PC-3 (cell line): Measurements from ENCODE around the gene FLT3.
"Not testable (repeated sequence)": the region's sequence is repeated elsewhere in the genome, so short reads cannot be mapped to it uniquely, and the experiment has no call there.

Experiments used
- EZH2 ChIP-seq: fragments of 300-600 bp; sonication (generic); IDR thresholded peaks from one replicate; pipeline ENCODE4 v1.6.1; 2017; ENCODE audit warnings: antibody characterized with exemption, mild to moderate bottlenecking, low read length; ENCODE audit not compliant: unreplicated experiment
- TF ChIP-seq, protein P1 (sequence below): fragments of 300-600 bp; sonication (generic); conservative IDR thresholded peaks from 2 replicates; pipeline ENCODE4 v1.5.1; 2017; ENCODE audit warnings: antibody characterized with exemption, low read depth, mild to moderate bottlenecking, low read length

DNA sequence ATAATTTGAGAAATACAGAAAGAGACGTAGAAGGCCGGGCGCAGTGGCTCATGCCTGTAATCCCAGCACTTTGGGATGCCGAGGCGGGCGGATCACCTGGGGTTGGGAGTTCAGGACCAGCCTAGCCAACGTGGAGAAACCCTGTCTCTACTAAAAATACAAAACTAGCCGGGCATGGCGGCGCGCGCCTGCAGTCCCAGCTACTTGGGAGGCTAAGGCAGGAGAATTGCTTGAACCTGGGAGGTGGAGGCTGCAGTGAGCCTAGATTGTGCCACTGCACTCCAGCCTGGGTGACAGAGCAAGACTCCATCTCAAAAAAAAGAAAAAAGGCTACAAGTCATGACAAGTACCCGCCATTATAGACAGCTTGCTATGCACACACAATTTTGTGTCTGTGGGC lies 95.4 kb downstream of the FLT3 start:
- TF ChIP-seq, protein P1, sequence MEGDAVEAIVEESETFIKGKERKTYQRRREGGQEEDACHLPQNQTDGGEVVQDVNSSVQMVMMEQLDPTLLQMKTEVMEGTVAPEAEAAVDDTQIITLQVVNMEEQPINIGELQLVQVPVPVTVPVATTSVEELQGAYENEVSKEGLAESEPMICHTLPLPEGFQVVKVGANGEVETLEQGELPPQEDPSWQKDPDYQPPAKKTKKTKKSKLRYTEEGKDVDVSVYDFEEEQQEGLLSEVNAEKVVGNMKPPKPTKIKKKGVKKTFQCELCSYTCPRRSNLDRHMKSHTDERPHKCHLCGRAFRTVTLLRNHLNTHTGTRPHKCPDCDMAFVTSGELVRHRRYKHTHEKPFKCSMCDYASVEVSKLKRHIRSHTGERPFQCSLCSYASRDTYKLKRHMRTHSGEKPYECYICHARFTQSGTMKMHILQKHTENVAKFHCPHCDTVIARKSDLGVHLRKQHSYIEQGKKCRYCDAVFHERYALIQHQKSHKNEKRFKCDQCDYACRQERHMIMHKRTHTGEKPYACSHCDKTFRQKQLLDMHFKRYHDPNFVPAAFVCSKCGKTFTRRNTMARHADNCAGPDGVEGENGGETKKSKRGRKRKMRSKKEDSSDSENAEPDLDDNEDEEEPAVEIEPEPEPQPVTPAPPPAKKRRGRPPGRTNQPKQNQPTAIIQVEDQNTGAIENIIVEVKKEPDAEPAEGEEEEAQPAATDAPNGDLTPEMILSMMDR, result not testable (repeated sequence)
- TF ChIP-seq EZH2, result not testable (repeated sequence)
